ENCODE results near the gene EXOC3L4.

The EXOC3L4 gene

GRCh38 chr14:103137689-103138300 lies 43.3 kb downstream of the EXOC3L4 start:
- Histone ChIP-seq H2BK120ac (ENCODE audit: low read depth, low read length) (no peak overlapping the region), H4K5ac (ENCODE audit: low read length) (no peak overlapping the region)

GRCh38 chr14:103138301-103139131 lies 44.0 kb downstream of the EXOC3L4 start:
- Histone ChIP-seq H3K18ac (ENCODE audit: low read length) (peak overlapping the region; percentile 29), H3K27me3 (ENCODE audit: insufficient read depth, low read length, poor library complexity) (no peaks in the 10 kb centered on the region), H3K79me1 (ENCODE audit: low read length) (no peaks in the 10 kb centered on the region), H3K9ac (ENCODE audit: low read length) (peak overlapping the region; percentile 76), H3K4me3 (ENCODE audit: low read length) (peak overlapping the region; percentile 35), H3K56ac (ENCODE audit: low read length) (peak overlapping the region; percentile 95), H3K4me2 (ENCODE audit: low read length) (peak overlapping the region; percentile 39), H3K27ac (ENCODE audit: low read depth, low read length) (no peak overlapping the region), H3K4ac (ENCODE audit: low read depth, low read length) (peak overlapping the region; percentile 8), H3K79me2 (ENCODE audit: control insufficient read depth, insufficient read depth, low read length) (no peaks in the 10 kb centered on the region), H3K36me3 (ENCODE audit: control insufficient read depth, insufficient read depth, low read length) (peaks cover 3% of the 10 kb centered on the region), H4K8ac (ENCODE audit: low read depth, low read length) (peak overlapping the region; percentile 66), H3K4me1 (ENCODE audit: control insufficient read depth, low read depth, low read length) (no peaks in the 10 kb centered on the region), H3K23ac (ENCODE audit: low read length) (no peak overlapping the region), H2AK5ac (ENCODE audit: low read length) (no peak overlapping the region), H2BK5ac (ENCODE audit: low read length) (no peak overlapping the region), H2BK120ac (ENCODE audit: low read depth, low read length) (no peak overlapping the region), H2BK15ac (replicated peaks; ENCODE audit: low read depth) (no peak overlapping the region), H4K5ac (ENCODE audit: low read length) (no peak overlapping the region)
- peak; percentile 63 for DNase-seq
- WGBS (ENCODE audit: extremely low coverage, insufficient coverage, low lambda C conversion rate) = no CpG with 5 or more reads among the region's 66 CpGs

More at GRCh38 chr14:103137689-103138300, 43.3 kb downstream of the EXOC3L4 start:
- H3K4me2 ChIP-seq (ENCODE audit: low read length) = no peak overlapping the region
- no peak overlapping the region for H2BK5ac ChIP-seq (ENCODE audit: low read length)
- H2AK5ac ChIP-seq (ENCODE audit: low read length) = no peak overlapping the region
- no peak overlapping the region for H3K4ac ChIP-seq (ENCODE audit: low read depth, low read length)
- H2BK15ac ChIP-seq (replicated peaks; ENCODE audit: low read depth) = no peak overlapping the region
- no peak overlapping the region for H3K4me3 ChIP-seq (ENCODE audit: low read length)
- no peak overlapping the region for H3K23ac ChIP-seq (ENCODE audit: low read length)
- H3K9ac ChIP-seq (ENCODE audit: low read length) = peak overlapping the region; percentile 76
- H3K18ac ChIP-seq (ENCODE audit: low read length) = peak overlapping the region; percentile 29
- H3K79me1 ChIP-seq (ENCODE audit: low read length) = no peaks in the 10 kb centered on the region
- H3K56ac ChIP-seq (ENCODE audit: low read length) = peak overlapping the region; percentile 95
- no CpG with 5 or more reads among the region's 22 CpGs for WGBS (ENCODE audit: extremely low coverage, insufficient coverage, low lambda C conversion rate)
- H3K27ac ChIP-seq (ENCODE audit: low read depth, low read length) = no peak overlapping the region
- no peak for DNase-seq
- H3K27me3 ChIP-seq (ENCODE audit: insufficient read depth, low read length, poor library complexity) = no peaks in the 10 kb centered on the region
- no peaks in the 10 kb centered on the region for H3K4me1 ChIP-seq (ENCODE audit: control insufficient read depth, low read depth, low read length)
- H3K79me2 ChIP-seq (ENCODE audit: control insufficient read depth, insufficient read depth, low read length) = no peaks in the 10 kb centered on the region
- H3K36me3 ChIP-seq (ENCODE audit: control insufficient read depth, insufficient read depth, low read length) = peaks cover 6% of the 10 kb centered on the region
- H4K8ac ChIP-seq (ENCODE audit: low read depth, low read length) = no peak overlapping the region

- Histone ChIP-seq H2AK5ac (ENCODE audit: low read length) (no peak overlapping the region), H3K4ac (ENCODE audit: low read depth, low read length) (peak overlapping the region; percentile 91), H3K4me3 (ENCODE audit: low read length) (peak overlapping the region; percentile 35), H3K27me3 (ENCODE audit: insufficient read depth, low read length, poor library complexity) (no peaks in the 10 kb centered on the region), H3K9ac (ENCODE audit: low read length) (peak overlapping the region; percentile 76), H3K4me2 (ENCODE audit: low read length) (peak overlapping the region; percentile 39), H2BK15ac (replicated peaks; ENCODE audit: low read depth) (no peak overlapping the region), H3K18ac (ENCODE audit: low read length) (peak overlapping the region; percentile 29), H4K5ac (ENCODE audit: low read length) (no peak overlapping the region), H3K56ac (ENCODE audit: low read length) (peak overlapping the region; percentile 95), H2BK5ac (ENCODE audit: low read length) (no peak overlapping the region), H3K4me1 (ENCODE audit: control insufficient read depth, low read depth, low read length) (no peaks in the 10 kb centered on the region), H3K23ac (ENCODE audit: low read length) (no peak overlapping the region), H2BK120ac (ENCODE audit: low read depth, low read length) (no peak overlapping the region), H3K79me2 (ENCODE audit: control insufficient read depth, insufficient read depth, low read length) (no peaks in the 10 kb centered on the region), H3K79me1 (ENCODE audit: low read length) (no peaks in the 10 kb centered on the region), H3K36me3 (ENCODE audit: control insufficient read depth, insufficient read depth, low read length) (no peaks in the 10 kb centered on the region), H4K8ac (ENCODE audit: low read depth, low read length) (peak overlapping the region; percentile 66), H3K27ac (ENCODE audit: low read depth, low read length) (no peak overlapping the region)
- DNase-seq = peak; percentile 44
- WGBS (ENCODE audit: extremely low coverage, insufficient coverage, low lambda C conversion rate) = no CpG with 5 or more reads among the region's 29 CpGs
Observed at GRCh38 chr14:103139132-103140025, 44.9 kb downstream of the EXOC3L4 start.

GRCh38 chr14:103140316-103141109 lies 46.0 kb downstream of the EXOC3L4 start:
- no peak overlapping the region for H3K56ac ChIP-seq (ENCODE audit: low read length)
- H2AK5ac ChIP-seq (ENCODE audit: low read length) = no peak overlapping the region
- H3K36me3 ChIP-seq (ENCODE audit: control insufficient read depth, insufficient read depth, low read length) = no peaks in the 10 kb centered on the region
- no peak overlapping the region for H2BK120ac ChIP-seq (ENCODE audit: low read depth, low read length)
- no peak overlapping the region for H4K5ac ChIP-seq (ENCODE audit: low read length)
- no peaks in the 10 kb centered on the region for H3K4me1 ChIP-seq (ENCODE audit: control insufficient read depth, low read depth, low read length)
- no peak overlapping the region for H3K4me2 ChIP-seq (ENCODE audit: low read length)
- DNase-seq = no peak
- H3K27ac ChIP-seq (ENCODE audit: low read depth, low read length) = no peak overlapping the region
- H3K79me1 ChIP-seq (ENCODE audit: low read length) = no peaks in the 10 kb centered on the region
- H3K9ac ChIP-seq (ENCODE audit: low read length) = no peak overlapping the region
- WGBS (ENCODE audit: extremely low coverage, insufficient coverage, low lambda C conversion rate) = no CpG with 5 or more reads among the region's 12 CpGs
- no peak overlapping the region for H3K4me3 ChIP-seq (ENCODE audit: low read length)
- no peaks in the 10 kb centered on the region for H3K27me3 ChIP-seq (ENCODE audit: insufficient read depth, low read length, poor library complexity)
- no peak overlapping the region for H2BK5ac ChIP-seq (ENCODE audit: low read length)
- no peak overlapping the region for H4K8ac ChIP-seq (ENCODE audit: low read depth, low read length)
- no peak overlapping the region for H3K23ac ChIP-seq (ENCODE audit: low read length)
- no peak overlapping the region for H3K18ac ChIP-seq (ENCODE audit: low read length)
- no peaks in the 10 kb centered on the region for H3K79me2 ChIP-seq (ENCODE audit: control insufficient read depth, insufficient read depth, low read length)
- H3K4ac ChIP-seq (ENCODE audit: low read depth, low read length) = no peak overlapping the region
- H2BK15ac ChIP-seq (replicated peaks; ENCODE audit: low read depth) = no peak overlapping the region

- Histone ChIP-seq H3K27me3 (ENCODE audit: insufficient read depth, low read length, poor library complexity) (no peaks in the 10 kb centered on the region), H3K18ac (ENCODE audit: low read length) (no peak overlapping the region), H3K4me1 (ENCODE audit: control insufficient read depth, low read depth, low read length) (no peaks in the 10 kb centered on the region), H3K56ac (ENCODE audit: low read length) (no peak overlapping the region), H3K9ac (ENCODE audit: low read length) (no peak overlapping the region), H3K4me2 (ENCODE audit: low read length) (no peak overlapping the region), H3K4me3 (ENCODE audit: low read length) (no peak overlapping the region), H2BK15ac (replicated peaks; ENCODE audit: low read depth) (no peak overlapping the region), H2BK5ac (ENCODE audit: low read length) (no peak overlapping the region), H3K36me3 (ENCODE audit: control insufficient read depth, insufficient read depth, low read length) (no peaks in the 10 kb centered on the region), H4K8ac (ENCODE audit: low read depth, low read length) (no peak overlapping the region), H3K23ac (ENCODE audit: low read length) (no peak overlapping the region), H3K79me2 (ENCODE audit: control insufficient read depth, insufficient read depth, low read length) (no peaks in the 10 kb centered on the region), H2BK120ac (ENCODE audit: low read depth, low read length) (no peak overlapping the region), H4K5ac (ENCODE audit: low read length) (no peak overlapping the region), H2AK5ac (ENCODE audit: low read length) (no peak overlapping the region), H3K27ac (ENCODE audit: low read depth, low read length) (no peak overlapping the region), H3K79me1 (ENCODE audit: low read length) (no peaks in the 10 kb centered on the region), H3K4ac (ENCODE audit: low read depth, low read length) (no peak overlapping the region)
- WGBS (ENCODE audit: extremely low coverage, insufficient coverage, low lambda C conversion rate) = no CpG with 5 or more reads among the region's 8 CpGs
- DNase-seq = peak; percentile 87
Observed at GRCh38 chr14:103141117-103141796, 46.7 kb downstream of the EXOC3L4 start.
